Measurements from ENCODE around the gene SRD5A1.

- TF ChIP-seq CTCF (IDR thresholded peaks at IDR 0.05) = no peak
- no peak for TF ChIP-seq POLR2A (IDR thresholded peaks at IDR 0.05)
- TF ChIP-seq POLR2AphosphoS5 (IDR thresholded peaks at IDR 0.05) = no peak
Observed at GRCh38 chr5:6723122-6723815, 90.0 kb downstream of the SRD5A1 start.
